Measurements from ENCODE around the gene BACE1.

DNA sequence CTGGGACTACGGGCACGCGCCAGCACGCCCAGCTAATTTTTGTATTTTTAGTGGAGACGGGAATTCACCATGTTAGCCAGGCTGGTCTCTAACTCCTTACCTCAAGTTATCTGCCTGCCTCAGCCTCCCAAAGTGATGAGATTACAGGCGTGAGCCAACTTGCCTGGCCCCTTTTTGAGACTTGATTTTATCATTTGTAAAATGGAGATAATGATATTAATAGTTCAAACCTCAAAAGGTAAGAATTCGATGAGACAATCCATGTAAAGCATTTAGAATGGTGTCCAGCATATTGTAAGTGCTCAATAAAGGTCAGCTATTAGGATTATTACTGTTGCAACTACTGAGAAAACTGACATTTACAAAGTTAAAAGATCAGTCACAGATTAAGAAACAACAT, 2.7 kb upstream of the BACE1 start:
- TF ChIP-seq, protein P1, sequence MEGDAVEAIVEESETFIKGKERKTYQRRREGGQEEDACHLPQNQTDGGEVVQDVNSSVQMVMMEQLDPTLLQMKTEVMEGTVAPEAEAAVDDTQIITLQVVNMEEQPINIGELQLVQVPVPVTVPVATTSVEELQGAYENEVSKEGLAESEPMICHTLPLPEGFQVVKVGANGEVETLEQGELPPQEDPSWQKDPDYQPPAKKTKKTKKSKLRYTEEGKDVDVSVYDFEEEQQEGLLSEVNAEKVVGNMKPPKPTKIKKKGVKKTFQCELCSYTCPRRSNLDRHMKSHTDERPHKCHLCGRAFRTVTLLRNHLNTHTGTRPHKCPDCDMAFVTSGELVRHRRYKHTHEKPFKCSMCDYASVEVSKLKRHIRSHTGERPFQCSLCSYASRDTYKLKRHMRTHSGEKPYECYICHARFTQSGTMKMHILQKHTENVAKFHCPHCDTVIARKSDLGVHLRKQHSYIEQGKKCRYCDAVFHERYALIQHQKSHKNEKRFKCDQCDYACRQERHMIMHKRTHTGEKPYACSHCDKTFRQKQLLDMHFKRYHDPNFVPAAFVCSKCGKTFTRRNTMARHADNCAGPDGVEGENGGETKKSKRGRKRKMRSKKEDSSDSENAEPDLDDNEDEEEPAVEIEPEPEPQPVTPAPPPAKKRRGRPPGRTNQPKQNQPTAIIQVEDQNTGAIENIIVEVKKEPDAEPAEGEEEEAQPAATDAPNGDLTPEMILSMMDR (IDR thresholded peaks at IDR 0.05; ENCODE audit: extremely low read depth in 1 of 2, insufficient read depth in 1 of 2, low read depth in 1 of 2, low read length in 2 of 2): no peak
- TF ChIP-seq EZH2 (IDR thresholded peaks at IDR 0.05; ENCODE audit: borderline replicate concordance, low read depth, low read length, severe bottlenecking) (no peak), POLR2A (IDR thresholded peaks at IDR 0.05; ENCODE audit: low read depth, low read length) (no peak)
- TF ChIP-seq, protein P2, sequence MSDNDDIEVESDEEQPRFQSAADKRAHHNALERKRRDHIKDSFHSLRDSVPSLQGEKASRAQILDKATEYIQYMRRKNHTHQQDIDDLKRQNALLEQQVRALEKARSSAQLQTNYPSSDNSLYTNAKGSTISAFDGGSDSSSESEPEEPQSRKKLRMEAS (IDR thresholded peaks at IDR 0.05; ENCODE audit: insufficient read depth, insufficient read length): no peak

All from endothelial cell of umbilical vein (primary cell).